Stromal cell of bone marrow (primary cell): ENCODE measurements around the gene HRAS.

ENCODE experiments used
- DNase-seq: peaks from one replicate; pipeline ENCODE4 v3.0.0-alpha.2; 2012; ENCODE audit warnings: low read depth

HRAS gene

GRCh38 chr11:567011-567628 lies 31.7 kb upstream of the HRAS start:
- no peak for DNase-seq

GRCh38 chr11:565921-566509 lies 30.6 kb upstream of the HRAS start:
- no peak for DNase-seq

GRCh38 chr11:563812-564578 lies 28.6 kb upstream of the HRAS start:
- DNase-seq: no peak

- DNase-seq: no peak
These were observed 27.9 kb upstream of the HRAS start for GRCh38 chr11:563066-563811.

GRCh38 chr11:562046-562645 lies 26.8 kb upstream of the HRAS start:
- no peak for DNase-seq

GRCh38 chr11:561148-562003 lies 26.0 kb upstream of the HRAS start:
- DNase-seq: no peak

GRCh38 chr11:560305-561147 lies 25.1 kb upstream of the HRAS start, which contains the start of the genes LMNTD2 and RASSF7:
TSS of gene LMNTD2 (minus strand) at chr11:560738. CDS start at chr11:560716, 22 bp downstream.
TSS of gene RASSF7 (plus strand) at chr11:560970. CDS start at chr11:561769, 799 bp downstream.
- DNase-seq: peak; percentile 43

GRCh38 chr11:559712-560304 lies 24.4 kb upstream of the HRAS start:
- no peak for DNase-seq

- no peak for DNase-seq
These were observed 23.7 kb upstream of the HRAS start for GRCh38 chr11:559020-559620.

GRCh38 chr11:558503-558902 lies 23.1 kb upstream of the HRAS start:
- no peak for DNase-seq

GRCh38 chr11:557328-558132 lies 22.2 kb upstream of the HRAS start:
- no peak for DNase-seq

GRCh38 chr11:556662-557256 lies 21.4 kb upstream of the HRAS start:
- DNase-seq: no peak

- no peak for DNase-seq
These were observed 20.6 kb upstream of the HRAS start for GRCh38 chr11:555780-556661.

- no peak for DNase-seq
These were observed 19.9 kb upstream of the HRAS start for GRCh38 chr11:555227-555779.

GRCh38 chr11:554428-555226 lies 19.3 kb upstream of the HRAS start:
- DNase-seq: no peak

- no peak for DNase-seq
These were observed 18.6 kb upstream of the HRAS start for GRCh38 chr11:553988-554340.
